HEK293 (cell line): ENCODE measurements around the gene CACNG1.

Experiments used
- CTCF ChIA-PET: fragments of 350-600 bp; formaldehyde crosslinking; extraction: SDS; loops from one replicate; lab custom pipeline; 2021; ENCODE audit warnings: antibody characterized with exemption; lab: Yijun Ruan, JAX
- POLR2A ChIA-PET: fragments of 300-600 bp; formaldehyde crosslinking; extraction: SDS; loops from one replicate; lab custom pipeline; 2020; ENCODE audit warnings: antibody characterized with exemption, inconsistent platforms; lab: Yijun Ruan, JAX
- H3K27ac ChIP-seq: fragments of 200-500 bp; sonication (Bioruptor generic); 2 replicates; pipeline ENCODE4 v1.5.1; 2014; ENCODE audit warnings: low read depth, low read length, control low read depth, inconsistent platforms; ENCODE audit errors: extremely low read depth
- H3K36me3 ChIP-seq, 2 experiments: fragments of 200-500 bp in 1 of 2; sonication (Bioruptor generic) in 1 of 2; 1 replicate in 1 of 2; 2 replicates in 1 of 2; pipeline ENCODE4 v1.5.1; 2014 to 2017; ENCODE audit warnings: inconsistent platforms in 2 of 2, low read length in 2 of 2; ENCODE audit not compliant: control insufficient read depth in 2 of 2, insufficient read depth in 1 of 2
- H3K4me1 ChIP-seq: fragments of 200-500 bp; sonication (Bioruptor generic); 2 replicates; pipeline ENCODE4 v1.5.1; 2014; ENCODE audit warnings: mild to moderate bottlenecking, low read length, inconsistent platforms; ENCODE audit not compliant: control insufficient read depth, insufficient read depth
- H3K4me3 ChIP-seq: 2 replicates; pipeline ENCODE4 v1.5.1; 2011; ENCODE audit warnings: low read depth, mild to moderate bottlenecking, control low read depth, low read length, moderate library complexity
- H3K9me3 ChIP-seq: fragments of 200-500 bp; sonication (Bioruptor generic); 2 replicates; pipeline ENCODE4 v1.5.1; 2014; ENCODE audit warnings: low read depth, low read length, inconsistent platforms; ENCODE audit not compliant: control insufficient read depth, insufficient read depth
- CTCF ChIP-seq: fragments of 450-650 bp; formaldehyde crosslinking; IDR thresholded peaks from 2 replicates; pipeline ENCODE4 v1.5.1; 2016; ENCODE audit warnings: missing biosample characterization, missing genetic modification characterization
- GLIS1 ChIP-seq: fragments of 450-650 bp; formaldehyde crosslinking; IDR thresholded peaks from 2 replicates; pipeline ENCODE4 v1.5.1; 2016; ENCODE audit warnings: missing biosample characterization, missing genetic modification characterization
- INSM2 ChIP-seq: fragments of 450-650 bp; formaldehyde crosslinking; IDR thresholded peaks from 2 replicates; pipeline ENCODE4 v1.5.1; 2016; ENCODE audit warnings: missing biosample characterization, missing genetic modification characterization
- ZBTB11 ChIP-seq: fragments of 450-650 bp; formaldehyde crosslinking; conservative IDR thresholded peaks from 2 replicates; pipeline ENCODE4 v1.5.1; 2016; ENCODE audit warnings: low read depth, missing biosample characterization, missing genetic modification characterization
- ZNF140 ChIP-seq: fragments of 450-650 bp; formaldehyde crosslinking; IDR thresholded peaks from 2 replicates; pipeline ENCODE4 v1.5.1; 2016; ENCODE audit warnings: missing biosample characterization, missing genetic modification characterization
- ZNF184 ChIP-seq: fragments of 450-650 bp; IDR thresholded peaks from 2 replicates; pipeline ENCODE4 v1.5.1; 2018; ENCODE audit warnings: missing biosample characterization, mild to moderate bottlenecking, missing genetic modification characterization
- ZNF433 ChIP-seq: fragments of 450-650 bp; formaldehyde crosslinking; IDR thresholded peaks from 2 replicates; pipeline ENCODE4 v1.5.1; 2016; ENCODE audit warnings: missing biosample characterization, missing genetic modification characterization, low read depth
- ZNF560 ChIP-seq: fragments of 450-650 bp; formaldehyde crosslinking; IDR thresholded peaks from 2 replicates; pipeline ENCODE4 v1.5.1; 2017; ENCODE audit warnings: missing biosample characterization, missing genetic modification characterization, borderline replicate concordance
- ZNF664 ChIP-seq: fragments of 450-650 bp; formaldehyde crosslinking; IDR thresholded peaks from 2 replicates; pipeline ENCODE4 v1.5.1; 2016; ENCODE audit warnings: missing biosample characterization, missing genetic modification characterization
- ZNF677 ChIP-seq: fragments of 450-650 bp; IDR thresholded peaks from 2 replicates; pipeline ENCODE4 v1.5.0; 2018; ENCODE audit warnings: missing biosample characterization, mild to moderate bottlenecking, missing genetic modification characterization, moderate library complexity
- ZNF792 ChIP-seq: fragments of 450-650 bp; formaldehyde crosslinking; IDR thresholded peaks from 2 replicates; pipeline ENCODE4 v1.5.1; 2016; ENCODE audit warnings: missing biosample characterization, missing genetic modification characterization
- TF ChIP-seq, protein P1 (sequence below): fragments of 450-650 bp; formaldehyde crosslinking; IDR thresholded peaks from 2 replicates; pipeline ENCODE4 v1.5.1; 2016; ENCODE audit warnings: missing biosample characterization, missing genetic modification characterization, low read depth

CACNG1 gene

DNA sequence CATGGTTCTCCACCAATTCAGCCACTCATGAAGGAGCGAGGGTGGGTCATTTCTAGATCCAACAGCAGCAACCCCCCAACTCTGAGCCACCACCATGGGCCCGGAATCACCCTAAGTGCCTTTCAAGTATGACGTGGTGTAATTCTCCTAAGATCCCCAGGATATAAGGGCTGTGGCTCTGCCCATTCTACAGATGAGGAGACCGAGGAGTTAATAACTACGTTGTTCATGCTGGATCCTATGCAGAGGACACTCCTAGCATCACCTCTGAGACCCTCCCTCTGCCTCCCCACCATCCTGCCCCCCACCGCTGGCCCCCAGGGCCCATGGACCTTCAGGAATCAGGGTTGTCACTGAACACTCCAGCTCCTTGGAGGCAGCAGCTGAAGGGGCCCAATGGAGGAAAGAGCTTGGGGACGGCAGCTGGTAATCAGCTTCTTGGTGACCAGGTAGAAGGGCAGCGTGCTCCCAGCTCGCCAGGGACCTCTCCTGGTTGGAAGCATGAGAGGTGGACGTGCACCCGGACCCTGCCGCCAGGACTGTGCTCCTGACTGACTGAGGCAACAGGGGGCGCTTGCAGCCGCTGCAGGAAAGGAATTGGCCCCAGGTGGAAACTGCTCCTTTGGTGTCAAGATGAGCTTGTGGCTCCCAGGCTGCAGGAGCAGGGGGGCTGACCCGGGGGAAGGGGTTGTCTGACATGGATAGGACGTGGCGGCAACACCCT is 28.2 kb upstream of the CACNG1 start:
- ChIA-PET CTCF (interaction anchor here (0.7 kb wide), 1 partner anchor 142 kb away, joined by 3 read pairs; no protein-coding TSS in a partner anchor), POLR2A (no interaction called here)
- H3K27ac ChIP-seq = no peak overlapping the region

GRCh38 chr17:67017910-67018309 is 26.4 kb upstream of the CACNG1 start:
- POLR2A ChIA-PET = no interaction called here
- TF ChIP-seq ZNF792 (tag by site-specific recombination) = no peak
- TF ChIP-seq CTCF (tag by site-specific recombination) = no peak
- TF ChIP-seq ZNF677 = no peak
- no peak for TF ChIP-seq ZNF433 (tag by site-specific recombination)
- TF ChIP-seq ZNF560 (tag by site-specific recombination) = no peak
- TF ChIP-seq INSM2 (tag by site-specific recombination) = no peak
- Histone ChIP-seq H3K4me3 (no peak overlapping the region), H3K36me3 (no peaks in the 10 kb centered on the region), H3K4me1 (no peaks in the 10 kb centered on the region), H3K27ac (no peak overlapping the region), H3K9me3 (no peaks in the 10 kb centered on the region)
- CTCF ChIA-PET = no interaction called here

More for the DNA sequence above, 28.2 kb upstream of the CACNG1 start:
- Histone ChIP-seq H3K9me3 (no peaks in the 10 kb centered on the region), H3K36me3 (no peaks in the 10 kb centered on the region), H3K4me3 (no peak overlapping the region), H3K4me1 (no peaks in the 10 kb centered on the region)
- no peak for TF ChIP-seq ZNF140 (tag by site-specific recombination)
- TF ChIP-seq, protein P1, sequence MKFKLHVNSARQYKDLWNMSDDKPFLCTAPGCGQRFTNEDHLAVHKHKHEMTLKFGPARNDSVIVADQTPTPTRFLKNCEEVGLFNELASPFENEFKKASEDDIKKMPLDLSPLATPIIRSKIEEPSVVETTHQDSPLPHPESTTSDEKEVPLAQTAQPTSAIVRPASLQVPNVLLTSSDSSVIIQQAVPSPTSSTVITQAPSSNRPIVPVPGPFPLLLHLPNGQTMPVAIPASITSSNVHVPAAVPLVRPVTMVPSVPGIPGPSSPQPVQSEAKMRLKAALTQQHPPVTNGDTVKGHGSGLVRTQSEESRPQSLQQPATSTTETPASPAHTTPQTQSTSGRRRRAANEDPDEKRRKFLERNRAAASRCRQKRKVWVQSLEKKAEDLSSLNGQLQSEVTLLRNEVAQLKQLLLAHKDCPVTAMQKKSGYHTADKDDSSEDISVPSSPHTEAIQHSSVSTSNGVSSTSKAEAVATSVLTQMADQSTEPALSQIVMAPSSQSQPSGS (tag by site-specific recombination) = no peak
- TF ChIP-seq ZNF184 (tag by site-specific recombination) = no peak
- TF ChIP-seq GLIS1 (tag by site-specific recombination) = no peak
- no peak for TF ChIP-seq ZNF664 (tag by site-specific recombination)
- TF ChIP-seq ZBTB11 (tag by site-specific recombination) = no peak
